Right atrium auricular region (tissue), 2 donors: ENCODE measurements around the gene EDAR. TPM values are rescaled to one million over a fixed set of nuclear protein-coding genes. Genes with fewer than 3 reads are reported as not detected.

Experiments used
- DNase-seq: peaks from one replicate; pipeline ENCODE4 v3.0.0-alpha.2; 2019; ENCODE audit warnings: low spot score
- H3K27ac ChIP-seq, 2 donors: fragments of 200-600 bp; sonication (generic); 1 replicate in 1 of 2; 2 replicates in 1 of 2; pipeline ENCODE4 v1.5.1; 2016 to 2019
- H3K27me3 ChIP-seq, 2 donors: fragments of 200-600 bp; sonication (generic); one replicate each; pipeline versions ENCODE4 v1.5.1 to v1.6.0; 2017 to 2019
- H3K36me3 ChIP-seq: fragments of 200-600 bp; sonication (generic); one replicate; pipeline ENCODE4 v1.5.1; 2016
- H3K4me1 ChIP-seq, 2 donors: fragments of 200-600 bp; sonication (generic); one replicate each; pipeline versions ENCODE4 v1.5.1 to v1.6.0; 2017 to 2019
- H3K4me3 ChIP-seq, 2 donors: fragments of 200-600 bp; sonication (generic); 1 replicate in 1 of 2; 2 replicates in 1 of 2; pipeline ENCODE4 v1.5.1; 2017 to 2019; ENCODE audit warnings: mild to moderate bottlenecking in 1 of 2, moderate library complexity in 1 of 2
- H3K9me3 ChIP-seq, 2 donors: fragments of 200-600 bp; sonication (generic); one replicate each; pipeline ENCODE4 v1.5.1; 2019
- total RNA-seq, 2 donors: library from RNA; depleted of rRNA; stranded (reverse); fragments of >200 nt; gene quantifications; one replicate each; pipeline ENCODE4 v1.1.0, GENCODE V29; 2016
- TF ChIP-seq, protein P1 (sequence below), 2 donors: fragments of 200-600 bp; sonication (generic); IDR thresholded peaks; one replicate each; pipeline ENCODE4 v1.5.1; 2019; ENCODE audit warnings: antibody characterized with exemption in 2 of 2

Gene EDAR
- total RNA-seq, 2 donors from 2014 or later: not detected

DNA sequence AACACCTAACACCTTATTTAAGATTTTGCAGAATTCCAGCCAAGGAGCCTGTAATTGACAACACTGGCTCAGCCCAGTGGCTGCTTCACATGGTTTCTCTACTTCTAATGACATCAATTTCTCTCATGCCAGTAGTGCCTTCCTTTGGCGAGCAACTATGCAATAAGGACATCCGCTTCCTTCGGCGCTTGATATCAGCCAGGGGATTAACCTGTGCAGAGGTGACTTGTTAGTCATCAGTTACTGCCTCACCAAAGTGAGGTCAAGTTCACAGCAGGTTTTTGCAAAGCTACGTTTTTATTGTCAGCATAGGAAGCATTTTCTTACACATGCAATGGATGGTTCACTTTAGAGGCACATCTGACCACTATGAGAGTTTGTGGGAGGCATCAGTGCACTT lies 24.0 kb upstream of the EDAR start:
- H3K27ac ChIP-seq: no peak overlapping the region
- TF ChIP-seq, protein P1, sequence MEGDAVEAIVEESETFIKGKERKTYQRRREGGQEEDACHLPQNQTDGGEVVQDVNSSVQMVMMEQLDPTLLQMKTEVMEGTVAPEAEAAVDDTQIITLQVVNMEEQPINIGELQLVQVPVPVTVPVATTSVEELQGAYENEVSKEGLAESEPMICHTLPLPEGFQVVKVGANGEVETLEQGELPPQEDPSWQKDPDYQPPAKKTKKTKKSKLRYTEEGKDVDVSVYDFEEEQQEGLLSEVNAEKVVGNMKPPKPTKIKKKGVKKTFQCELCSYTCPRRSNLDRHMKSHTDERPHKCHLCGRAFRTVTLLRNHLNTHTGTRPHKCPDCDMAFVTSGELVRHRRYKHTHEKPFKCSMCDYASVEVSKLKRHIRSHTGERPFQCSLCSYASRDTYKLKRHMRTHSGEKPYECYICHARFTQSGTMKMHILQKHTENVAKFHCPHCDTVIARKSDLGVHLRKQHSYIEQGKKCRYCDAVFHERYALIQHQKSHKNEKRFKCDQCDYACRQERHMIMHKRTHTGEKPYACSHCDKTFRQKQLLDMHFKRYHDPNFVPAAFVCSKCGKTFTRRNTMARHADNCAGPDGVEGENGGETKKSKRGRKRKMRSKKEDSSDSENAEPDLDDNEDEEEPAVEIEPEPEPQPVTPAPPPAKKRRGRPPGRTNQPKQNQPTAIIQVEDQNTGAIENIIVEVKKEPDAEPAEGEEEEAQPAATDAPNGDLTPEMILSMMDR (IDR thresholded peaks at IDR 0.05): no peak
- DNase-seq: no peak

DNA sequence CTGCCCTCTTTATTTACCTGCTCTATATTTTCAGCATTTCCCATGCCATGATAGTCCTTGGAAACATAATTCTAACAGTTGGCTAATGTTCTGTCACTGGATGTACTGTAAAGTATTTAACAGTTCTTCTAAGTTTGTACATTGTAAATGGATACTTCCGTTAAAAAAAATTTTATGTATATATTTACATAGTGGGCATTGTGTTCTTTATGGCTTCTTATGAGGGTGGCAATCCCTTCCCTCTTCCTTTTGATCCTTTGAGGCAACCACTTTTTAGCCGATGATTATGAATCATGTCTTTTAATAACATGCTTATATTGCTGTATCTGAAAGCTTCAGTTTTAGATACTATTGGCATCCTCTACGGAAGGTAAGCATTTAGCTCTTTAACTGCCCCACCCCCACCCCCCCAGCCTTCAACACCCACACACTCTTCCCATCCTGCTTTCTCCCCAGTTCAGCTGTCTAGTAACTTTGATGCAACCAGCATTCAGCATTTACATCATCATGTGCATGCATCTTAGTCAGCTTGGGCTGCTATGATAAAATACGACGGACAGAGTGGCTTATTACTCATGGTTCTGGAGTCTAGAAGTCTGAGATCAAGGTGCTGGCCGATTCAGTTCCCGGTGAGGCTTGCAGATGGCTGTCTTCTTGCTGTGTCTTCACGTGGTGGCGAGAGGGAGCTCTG lies 21.0 kb upstream of the EDAR start:
- Histone ChIP-seq H3K27ac (no peak overlapping the region), H3K36me3 (no peaks in the 10 kb centered on the region), H3K9me3 (no peaks in the 10 kb centered on the region), H3K4me3 (no peak overlapping the region), H3K27me3 (no peaks in the 10 kb centered on the region), H3K4me1 (no peaks in the 10 kb centered on the region)
- TF ChIP-seq, protein P1 (IDR thresholded peaks at IDR 0.05): no peak
- no peak for DNase-seq

More for the DNA sequence above, 24.0 kb upstream of the EDAR start:
- H3K4me1 ChIP-seq: no peaks in the 10 kb centered on the region
- no peaks in the 10 kb centered on the region for H3K27me3 ChIP-seq
- no peaks in the 10 kb centered on the region for H3K36me3 ChIP-seq
- no peaks in the 10 kb centered on the region for H3K9me3 ChIP-seq
- no peak overlapping the region for H3K4me3 ChIP-seq

DNA sequence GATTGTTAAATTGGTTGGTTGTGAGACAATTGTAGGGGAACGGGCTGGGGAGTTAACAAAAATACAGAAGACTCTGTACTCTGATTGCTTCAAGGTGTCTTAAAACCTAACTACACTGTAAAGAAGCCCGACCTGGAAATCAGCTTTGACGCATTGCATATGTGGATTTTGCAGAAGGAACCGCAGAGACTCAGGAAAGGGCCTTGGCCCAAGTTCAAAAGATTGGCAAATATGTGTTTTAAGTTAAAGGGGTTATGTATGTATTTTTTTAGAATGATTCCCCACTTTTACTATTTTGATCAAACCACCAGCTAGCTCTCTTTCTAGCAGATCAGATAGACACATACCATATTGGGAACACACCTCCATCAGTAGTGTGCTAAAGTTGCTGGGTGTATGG lies 18.0 kb upstream of the EDAR start:
- H3K4me1 ChIP-seq: no peaks in the 10 kb centered on the region
- no peak overlapping the region for H3K27ac ChIP-seq
- no peaks in the 10 kb centered on the region for H3K9me3 ChIP-seq
- no peak for DNase-seq
- H3K36me3 ChIP-seq: no peaks in the 10 kb centered on the region
- no peaks in the 10 kb centered on the region for H3K27me3 ChIP-seq
- TF ChIP-seq, protein P1 (IDR thresholded peaks at IDR 0.05): no peak
- H3K4me3 ChIP-seq: no peak overlapping the region

DNA sequence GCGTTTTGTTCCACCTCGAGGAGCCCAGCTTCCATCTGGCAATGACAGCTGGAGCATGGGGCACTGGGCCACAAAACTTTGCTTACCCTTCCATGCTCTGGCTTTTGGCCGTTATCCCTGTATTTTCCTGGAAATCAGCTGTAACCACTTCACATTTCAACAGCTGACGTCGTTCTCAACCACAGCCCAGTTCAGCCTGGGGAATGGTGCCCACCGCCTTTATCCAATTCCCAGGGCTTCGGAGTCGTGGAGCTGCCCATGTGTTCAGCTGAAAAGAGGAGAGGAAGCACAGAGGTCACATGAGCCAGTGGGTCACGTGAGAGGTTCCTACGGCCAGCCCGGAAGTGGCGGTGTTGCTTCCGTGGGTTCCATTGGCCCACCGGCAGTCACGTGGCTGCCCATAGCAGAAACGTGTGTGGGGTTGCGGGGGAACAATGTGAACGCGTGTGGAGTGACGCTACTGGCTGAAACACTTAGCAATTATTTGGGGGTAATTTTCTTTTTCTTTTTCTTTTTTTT lies 16.7 kb upstream of the EDAR start:
- H3K4me1 ChIP-seq: no peaks in the 10 kb centered on the region
- H3K4me3 ChIP-seq: no peak overlapping the region
- peak; percentile 60 for DNase-seq
- no peak overlapping the region for H3K27ac ChIP-seq
- H3K36me3 ChIP-seq: no peaks in the 10 kb centered on the region
- TF ChIP-seq, protein P1 (IDR thresholded peaks at IDR 0.05): no peak
- no peaks in the 10 kb centered on the region for H3K27me3 ChIP-seq
- no peaks in the 10 kb centered on the region for H3K9me3 ChIP-seq

DNA sequence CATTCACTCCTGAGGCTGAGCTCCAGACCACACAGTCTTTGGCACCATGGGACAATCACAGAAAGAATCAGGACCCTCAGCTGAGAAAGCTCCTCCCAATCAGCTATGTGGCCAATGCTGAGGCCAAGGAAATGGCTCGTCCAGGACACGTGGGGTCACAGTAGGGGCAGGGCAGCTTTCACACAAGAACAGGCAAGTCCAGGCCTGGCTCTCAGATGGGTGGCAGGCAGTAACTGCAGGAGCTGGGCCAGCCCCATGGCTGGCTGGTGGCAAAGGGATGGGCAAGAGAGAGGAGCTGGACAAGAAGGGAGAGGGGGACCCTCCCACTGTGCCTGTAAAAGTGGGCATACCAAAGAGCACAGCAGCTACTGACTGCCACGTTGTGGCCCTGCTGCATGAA lies 12.2 kb upstream of the EDAR start:
- H3K27ac ChIP-seq: no peak overlapping the region
- no peak for DNase-seq
- H3K27me3 ChIP-seq: no peaks in the 10 kb centered on the region
- no peaks in the 10 kb centered on the region for H3K4me1 ChIP-seq
- H3K4me3 ChIP-seq: no peak overlapping the region
- no peaks in the 10 kb centered on the region for H3K36me3 ChIP-seq
- H3K9me3 ChIP-seq: no peaks in the 10 kb centered on the region
- TF ChIP-seq, protein P1 (IDR thresholded peaks at IDR 0.05): no peak

DNA sequence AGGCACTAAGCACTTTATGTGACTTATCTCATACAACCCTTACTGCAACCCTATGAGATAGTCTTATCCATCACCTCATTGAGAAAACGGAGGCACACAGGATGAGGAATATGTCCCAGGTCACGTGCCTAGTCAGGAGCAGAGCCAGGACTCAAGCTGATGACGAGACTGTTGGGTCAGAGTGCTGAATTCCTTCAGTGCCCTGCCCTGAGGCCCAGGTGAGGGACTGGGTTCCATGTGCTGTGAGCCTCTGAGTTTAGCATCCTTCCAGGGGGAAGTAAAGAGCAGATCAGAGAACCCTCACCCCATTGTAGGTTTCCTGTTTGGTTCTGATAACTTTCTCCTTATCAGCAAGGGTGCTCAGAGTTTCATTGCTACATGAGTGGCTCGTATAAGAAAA lies 11.7 kb upstream of the EDAR start:
- H3K9me3 ChIP-seq: no peaks in the 10 kb centered on the region
- no peak overlapping the region for H3K4me3 ChIP-seq
- H3K27me3 ChIP-seq: no peaks in the 10 kb centered on the region
- no peaks in the 10 kb centered on the region for H3K36me3 ChIP-seq
- no peak overlapping the region for H3K27ac ChIP-seq
- no peak for DNase-seq
- H3K4me1 ChIP-seq: no peaks in the 10 kb centered on the region
- TF ChIP-seq, protein P1 (IDR thresholded peaks at IDR 0.05): no peak
